GM12872 (cell line): ENCODE data around the gene INS.

Experiments used
- TF ChIP-seq, protein P1 (sequence below): IDR thresholded peaks from 3 replicates; pipeline ENCODE4 v1.5.1; 2011; ENCODE audit warnings: low read depth, mild to moderate bottlenecking, low read length, moderate library complexity; ENCODE audit not compliant: insufficient read depth

The INS gene

GRCh38 chr11:2128511-2129307, 32.3 kb downstream of the INS start:
- TF ChIP-seq, protein P1, sequence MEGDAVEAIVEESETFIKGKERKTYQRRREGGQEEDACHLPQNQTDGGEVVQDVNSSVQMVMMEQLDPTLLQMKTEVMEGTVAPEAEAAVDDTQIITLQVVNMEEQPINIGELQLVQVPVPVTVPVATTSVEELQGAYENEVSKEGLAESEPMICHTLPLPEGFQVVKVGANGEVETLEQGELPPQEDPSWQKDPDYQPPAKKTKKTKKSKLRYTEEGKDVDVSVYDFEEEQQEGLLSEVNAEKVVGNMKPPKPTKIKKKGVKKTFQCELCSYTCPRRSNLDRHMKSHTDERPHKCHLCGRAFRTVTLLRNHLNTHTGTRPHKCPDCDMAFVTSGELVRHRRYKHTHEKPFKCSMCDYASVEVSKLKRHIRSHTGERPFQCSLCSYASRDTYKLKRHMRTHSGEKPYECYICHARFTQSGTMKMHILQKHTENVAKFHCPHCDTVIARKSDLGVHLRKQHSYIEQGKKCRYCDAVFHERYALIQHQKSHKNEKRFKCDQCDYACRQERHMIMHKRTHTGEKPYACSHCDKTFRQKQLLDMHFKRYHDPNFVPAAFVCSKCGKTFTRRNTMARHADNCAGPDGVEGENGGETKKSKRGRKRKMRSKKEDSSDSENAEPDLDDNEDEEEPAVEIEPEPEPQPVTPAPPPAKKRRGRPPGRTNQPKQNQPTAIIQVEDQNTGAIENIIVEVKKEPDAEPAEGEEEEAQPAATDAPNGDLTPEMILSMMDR, result no peak

DNA sequence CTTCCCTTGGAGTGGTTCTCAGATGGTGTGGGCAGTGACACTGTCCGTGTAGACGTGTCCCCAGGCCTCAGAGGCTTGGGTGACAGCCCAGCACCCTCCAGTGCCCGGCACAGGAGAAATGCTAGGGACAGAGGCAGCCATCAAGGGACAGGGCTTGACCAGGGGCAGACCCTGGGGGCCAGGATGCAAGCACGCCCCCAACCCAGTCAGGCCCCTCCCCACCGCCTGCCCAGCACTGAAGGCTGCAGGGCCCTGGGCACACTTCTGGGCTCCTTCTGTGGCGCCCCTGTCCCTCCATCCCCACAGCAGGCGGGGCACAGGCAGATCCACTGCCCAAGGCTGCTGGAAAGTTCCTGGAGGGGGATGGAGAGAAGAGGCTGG, 32.9 kb downstream of the INS start:
- TF ChIP-seq, protein P1, result no peak

- TF ChIP-seq, protein P1, result no peak
Measured at GRCh38 chr11:2127482-2128129, 33.4 kb downstream of the INS start.

GRCh38 chr11:2126520-2127085, 34.4 kb downstream of the INS start:
- TF ChIP-seq, protein P1, result no peak

DNA sequence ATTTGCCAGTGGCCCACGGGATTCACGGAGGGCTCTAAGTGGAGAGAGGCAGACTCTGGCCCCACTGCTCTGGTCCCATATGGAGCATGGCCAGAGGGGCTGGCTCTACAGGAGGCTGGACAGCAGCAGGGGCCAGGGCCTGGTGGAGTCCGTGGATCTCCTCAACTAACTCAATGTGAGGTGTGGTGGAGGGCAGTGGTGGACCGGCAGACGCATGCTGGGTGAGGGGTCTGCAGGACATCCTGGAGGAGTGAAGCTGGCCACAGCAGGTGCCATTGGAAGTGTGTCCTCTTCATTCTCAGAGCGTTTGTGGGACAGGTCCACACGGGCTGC, 37.4 kb downstream of the INS start:
- TF ChIP-seq, protein P1, result no peak

DNA sequence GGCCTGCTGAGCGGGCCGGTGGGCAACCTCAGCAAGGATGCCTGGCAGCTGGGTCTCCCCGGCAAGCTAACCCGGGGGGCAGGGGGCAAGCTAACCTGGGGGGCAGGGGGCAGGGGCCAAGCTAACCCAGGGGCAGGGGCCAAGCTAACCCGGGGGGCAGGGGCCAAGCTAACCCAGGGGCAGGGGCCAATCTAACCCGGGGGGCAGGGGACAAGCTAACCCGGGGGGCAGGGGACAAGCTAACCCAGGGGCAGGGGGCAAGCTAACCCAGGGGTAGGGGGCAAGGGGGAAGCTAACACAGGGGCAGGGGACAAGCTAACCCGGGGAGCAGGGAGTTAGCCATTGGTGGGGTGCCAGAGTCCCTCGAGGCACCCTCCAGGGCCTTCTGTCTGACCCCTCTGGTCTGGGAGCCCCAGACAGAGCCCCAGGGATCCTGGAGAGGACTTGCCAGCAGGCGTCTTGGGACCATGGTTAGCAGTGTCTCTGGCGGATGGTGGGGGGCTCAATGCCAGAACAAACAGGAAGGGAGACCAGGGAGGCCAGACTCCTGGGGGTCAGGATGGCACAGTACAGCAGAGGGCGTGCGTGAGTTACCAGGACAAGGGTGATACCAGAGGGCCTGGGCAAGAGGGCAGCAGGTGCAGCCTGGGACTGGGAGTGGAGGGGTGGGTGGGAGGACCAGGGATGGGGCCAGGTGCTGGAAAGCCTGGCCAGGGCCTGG, 37.9 kb downstream of the INS start:
- TF ChIP-seq, protein P1, result no peak
